Psoas muscle (tissue), 8 donors: ENCODE measurements around the gene CLDN2. TPM values are rescaled to one million over a fixed set of nuclear protein-coding genes. Genes with fewer than 3 reads are reported as not detected.

Source experiments
- ATAC-seq, 4 donors: fragments of 200-7000 bp; cut with Tn5 transposase; one replicate each; pipeline ENCODE4 v1.9.1; 2020; ENCODE audit warnings: moderate library complexity in 3 of 4, mild to moderate bottlenecking in 2 of 4
- DNase-seq, 2 donors: peaks; one replicate each; pipeline ENCODE4 v3.0.0-alpha.2; 2020
- H3K27ac ChIP-seq: fragments of 200-600 bp; one replicate; pipeline ENCODE4 v1.8.0; 2022
- H3K27me3 ChIP-seq, 3 donors: fragments of 200-600 bp in 1 of 3; one replicate each; pipeline versions ENCODE4 v1.6.1 to v1.8.0; 2013 to 2022; ENCODE audit warnings: low read length in 2 of 3, mild to moderate bottlenecking in 2 of 3, moderate library complexity in 1 of 3; ENCODE audit not compliant: insufficient read depth in 3 of 3
- H3K36me3 ChIP-seq, 2 donors: fragments of 200-600 bp in 1 of 2; one replicate each; pipeline versions ENCODE4 v1.6.1 to v1.8.0; 2013 to 2022; ENCODE audit warnings: low read depth in 1 of 2, mild to moderate bottlenecking in 1 of 2, moderate library complexity in 1 of 2; ENCODE audit not compliant: insufficient read depth in 1 of 2
- H3K4me1 ChIP-seq: fragments of 200-600 bp; one replicate; pipeline ENCODE4 v1.8.0; 2022
- H3K4me3 ChIP-seq: fragments of 200-600 bp; one replicate; pipeline ENCODE4 v1.8.0; 2022; ENCODE audit warnings: mild to moderate bottlenecking
- H3K9me3 ChIP-seq: fragments of 200-600 bp; one replicate; pipeline ENCODE4 v1.8.0; 2022
- CTCF ChIP-seq: fragments of 200-600 bp; IDR thresholded peaks from one replicate; pipeline ENCODE4 v1.8.0; 2022; ENCODE audit warnings: antibody characterized with exemption
- WGBS, 3 donors: extraction: QIAGEN DNeasy Blood & Tissue Kit; methylation state at CpG; one replicate each; pipeline versions ENCODE4 v1.1.6 to v1.1.7; 2013; 5-methylcytosine and 5-hydroxymethylcytosine counted together
- intact Hi-C, 2 donors: fragments of 100-400 bp; cut with DNase I; formaldehyde crosslinking; loops; one replicate each; pipeline versions ENCODE4 v1.11.0 to v1.14.2; 2022
- polyA plus RNA-seq, 3 donors: library from polyadenylated mRNA; stranded (reverse); fragments of 200-250 nt; gene quantifications; one replicate each; pipeline ENCODE4 v1.2.3, GENCODE V29; 2013
- total RNA-seq, 4 donors: library from RNA; stranded (reverse); fragmentation: NEBNext Ultra II Directional in 2 of 4; extraction: Animal tissue kit (Norgen Biotek cat#: 25700) in 2 of 4; gene quantifications; one replicate each; pipeline versions ENCODE4 v1.2.1 to v1.2.4, GENCODE V29; 2021 to 2023
- donor health status: healthy with polysubstance abuse.
- donor health status: DM: no; HTN: no; CAD: no; lungs with moderate emphysema.
- donor health status: Bipolar disorder and iron deficiency.
- donor health status: healthy.
- donor health status: DM: yes; HTN: yes; CAD: no.
- donor health status: DM: no; HTN: no; CAD: no.
- donor health status: DM: no; HTN: no; CAD: no.
- donor health status: DM: yes; HTN: yes; CAD: no.

CLDN2 gene
- total and polyA plus RNA-seq, 7 donors = 0.03 to 0.15 (median 0.07) TPM; not detected in 3

DNA sequence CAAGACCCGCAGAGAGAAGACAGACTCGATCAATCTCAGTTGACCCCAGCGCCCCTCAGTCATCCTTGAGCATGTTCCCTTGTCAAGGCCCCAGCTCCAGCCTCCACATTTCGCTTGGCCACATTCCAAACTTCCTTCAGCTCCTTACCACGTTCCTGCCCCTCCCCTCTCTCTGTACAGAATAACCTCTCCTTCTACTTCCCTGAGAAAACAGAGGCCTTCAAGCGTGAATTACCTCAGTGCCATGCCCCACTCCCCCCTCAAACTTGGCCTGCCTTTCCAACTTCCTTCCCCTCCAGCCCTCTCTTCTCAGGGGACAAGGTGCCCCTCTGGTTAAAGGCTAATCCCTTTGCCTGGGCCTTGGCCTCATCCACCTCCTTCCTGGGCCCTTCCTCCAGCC is 13.8 kb upstream of the CLDN2 start:
- Histone ChIP-seq H3K27me3 (no peaks in the 10 kb centered on the region), H3K4me1 (peaks cover 30% of the 10 kb centered on the region), H3K4me3 (no peak overlapping the region), H3K9me3 (no peaks in the 10 kb centered on the region), H3K36me3 (no peaks in the 10 kb centered on the region), H3K27ac (peak overlapping the region; percentile 77)
- TF ChIP-seq CTCF = no peak
- DNase-seq (no peak), ATAC-seq (no peak)
- WGBS, 3 donors = 54 to 58% (median 54%) methylated on average over 4 to 6 of the region's 6 CpGs
- intact Hi-C loops = loop anchor here in 1 of 2 donors (10.0 kb wide), 1 partner anchor 182 kb away; the partner anchor contains the start of gene RNF128

DNA sequence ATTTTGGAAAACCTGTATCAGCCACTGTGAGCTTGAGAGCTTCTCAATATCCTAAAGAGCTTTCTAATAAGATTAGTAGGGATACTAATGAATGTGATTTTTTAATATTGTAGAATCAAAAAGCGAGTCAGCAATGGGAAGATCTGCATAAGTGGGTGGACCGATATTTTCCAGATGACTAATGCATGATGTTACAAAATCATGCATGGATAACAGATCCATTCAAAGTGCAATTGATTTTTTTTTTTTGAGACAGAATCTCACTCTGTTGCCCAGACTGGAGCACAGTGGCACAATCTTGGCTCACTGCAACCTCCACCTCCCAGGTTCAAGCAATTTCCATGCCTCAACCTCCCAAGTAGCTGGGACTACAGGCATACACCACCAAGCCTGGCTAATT is 7.3 kb upstream of the CLDN2 start:
- peaks cover 0 to 19% (median 0%) of the 10 kb centered on the region in 3 donors for H3K27me3 ChIP-seq
- WGBS, 3 donors = 59 to 79% (median 78%) methylated on average over 2 of the region's 2 CpGs
- H3K4me1 ChIP-seq = no peaks in the 10 kb centered on the region
- no peak overlapping the region for H3K27ac ChIP-seq
- TF ChIP-seq CTCF = no peak
- no peaks in the 10 kb centered on the region for H3K36me3 ChIP-seq
- H3K9me3 ChIP-seq = no peaks in the 10 kb centered on the region
- DNase-seq = no peak
- intact Hi-C loops = no loop called here
- no peak overlapping the region for H3K4me3 ChIP-seq
- ATAC-seq = no peak

GRCh38 chrX:106917830-106918500 is 2.2 kb upstream of the CLDN2 start:
- DNase-seq (no peak), ATAC-seq (no peak)
- Histone ChIP-seq H3K27ac (no peak overlapping the region), H3K27me3 (peaks cover 0 to 20% (median 0%) of the 10 kb centered on the region in 3 donors), H3K4me1 (no peaks in the 10 kb centered on the region), H3K36me3 (no peaks in the 10 kb centered on the region), H3K9me3 (no peaks in the 10 kb centered on the region), H3K4me3 (no peak overlapping the region)
- no peak for TF ChIP-seq CTCF
- WGBS, 3 donors = 50 to 75% (median 72%) methylated on average over 6 of the region's 6 CpGs
- intact Hi-C loops = no loop called here

DNA sequence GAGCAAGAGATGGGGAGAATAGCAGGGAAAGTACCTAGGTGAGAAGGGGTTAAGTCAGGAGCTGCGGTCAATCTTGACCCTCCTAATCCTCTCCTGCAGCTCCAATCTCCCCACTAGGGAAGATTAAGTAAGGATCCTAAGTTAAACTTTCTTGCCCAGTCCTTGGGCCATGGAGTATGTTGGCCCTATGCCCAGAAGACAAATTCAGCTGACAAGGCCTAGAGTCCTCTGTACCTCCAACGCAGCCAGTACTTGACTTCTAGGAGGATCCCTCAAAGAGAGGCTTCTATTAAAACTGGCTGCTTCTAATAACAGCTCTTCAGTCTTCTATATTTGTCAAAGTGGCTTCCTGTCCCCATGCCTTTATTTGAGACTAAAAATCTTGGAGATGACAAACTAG is 1.4 kb downstream of the CLDN2 start:
- Histone ChIP-seq H3K36me3 (no peaks in the 10 kb centered on the region), H3K9me3 (no peaks in the 10 kb centered on the region), H3K4me1 (no peaks in the 10 kb centered on the region), H3K27me3 (peaks cover 0 to 7% (median 0%) of the 10 kb centered on the region in 3 donors), H3K27ac (no peak overlapping the region), H3K4me3 (no peak overlapping the region)
- ATAC-seq (no peak), DNase-seq (no peak)
- 46 to 78% (median 59%) methylated on average over 2 of the region's 2 CpGs for WGBS, 3 donors
- TF ChIP-seq CTCF = no peak
- intact Hi-C loops = no loop called here

DNA sequence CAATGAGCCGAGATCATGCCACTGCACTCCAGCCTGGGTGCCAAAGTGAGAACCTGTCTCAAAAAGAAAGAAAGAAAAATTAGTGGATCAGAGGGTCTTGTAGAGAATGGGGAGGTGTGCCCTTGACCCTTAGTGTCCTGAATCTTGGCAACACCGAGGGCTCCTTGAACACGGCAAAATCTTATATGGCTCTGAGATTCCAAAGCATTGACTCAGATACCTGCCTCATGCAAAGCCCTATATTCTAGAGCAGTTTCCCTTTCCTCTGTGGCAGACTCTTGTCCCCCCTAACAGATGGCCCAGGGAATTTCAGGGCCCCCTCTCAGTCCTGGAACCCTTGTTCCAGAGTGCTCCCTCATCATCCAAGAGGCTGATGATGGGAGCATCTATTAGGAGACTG is 6.8 kb downstream of the CLDN2 start:
- no peak overlapping the region for H3K4me3 ChIP-seq

More for the DNA sequence above, 6.8 kb downstream of the CLDN2 start:
- Histone ChIP-seq H3K27ac (no peak overlapping the region), H3K9me3 (no peaks in the 10 kb centered on the region), H3K4me1 (no peaks in the 10 kb centered on the region), H3K36me3 (no peaks in the 10 kb centered on the region), H3K27me3 (peaks cover 0 to 10% (median 0%) of the 10 kb centered on the region in 3 donors)
- no peak for ATAC-seq
- intact Hi-C loops = no loop called here
- DNase-seq = no peak
- no peak for TF ChIP-seq CTCF
- WGBS, 3 donors = 76 to 92% (median 88%) methylated on average over 3 of the region's 3 CpGs
